ENCODE data around the gene SMURF2. TPM values are rescaled to one million over a fixed set of nuclear protein-coding genes. Genes with fewer than 3 reads are reported as not detected.

The SMURF2 gene
- total and polyA plus RNA-seq, 9 of the 15 experiments (the other 6 are each of a cell fraction or from before 2014, with no cell fraction given), result 3.8 to 22.0 (median 14.8) TPM

DNA sequence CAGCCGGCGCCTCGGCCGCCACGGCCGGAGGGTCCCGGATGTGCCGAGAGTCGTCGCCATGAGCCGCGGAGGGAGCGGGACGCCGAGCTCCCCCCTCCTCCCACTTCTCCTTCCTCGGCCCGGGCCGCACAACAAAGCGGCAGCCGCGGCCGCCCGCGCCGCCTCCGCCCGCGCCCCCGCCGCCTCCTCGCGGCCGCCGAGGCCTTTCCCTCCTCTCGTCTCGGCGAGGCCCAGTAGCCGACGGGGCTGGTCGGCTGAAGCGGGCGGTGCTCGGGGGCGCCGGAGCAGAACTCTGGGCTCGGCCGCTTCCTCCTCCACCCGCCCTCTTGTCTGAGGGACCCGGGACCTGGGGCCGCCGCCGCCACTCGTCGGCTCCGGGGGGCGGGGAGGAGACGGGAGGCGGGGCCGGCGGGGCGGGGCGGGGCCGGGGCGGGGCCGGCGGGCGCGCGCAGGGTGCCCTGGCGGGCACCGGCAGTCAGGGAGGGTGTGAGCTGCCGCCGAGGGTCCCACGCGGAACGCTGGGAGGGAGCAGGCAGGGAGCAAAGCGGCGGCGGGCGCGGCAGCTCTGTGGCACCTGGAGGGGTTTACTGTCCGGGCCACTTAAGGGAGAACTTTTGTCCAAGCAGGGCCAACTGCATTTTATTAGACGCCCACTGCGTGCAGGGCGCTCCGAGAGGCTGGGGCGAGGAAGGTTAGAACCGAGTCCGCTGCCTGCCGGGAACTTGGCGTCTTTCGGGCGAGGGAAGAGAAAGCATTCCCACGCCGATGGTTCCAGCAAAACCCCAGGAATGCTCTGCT lies at the start of gene SMURF2 (continued):
- TF ChIP-seq CTCF (IDR thresholded peaks at IDR 0.05 in 2 of 3, conservative IDR thresholded peaks at IDR 0.05 in 1 of 3; ENCODE audit: insufficient read depth in 2 of 3, low read depth in 1 of 3, low read length in 3 of 3) (no peak), ZNF217 (CRISPR knock-in tag; IDR thresholded peaks at IDR 0.05) (no peak), ZNF197 (CRISPR knock-in tag; IDR thresholded peaks at IDR 0.05; ENCODE audit: low read depth) (no peak)
- TF ChIP-seq, protein P1, sequence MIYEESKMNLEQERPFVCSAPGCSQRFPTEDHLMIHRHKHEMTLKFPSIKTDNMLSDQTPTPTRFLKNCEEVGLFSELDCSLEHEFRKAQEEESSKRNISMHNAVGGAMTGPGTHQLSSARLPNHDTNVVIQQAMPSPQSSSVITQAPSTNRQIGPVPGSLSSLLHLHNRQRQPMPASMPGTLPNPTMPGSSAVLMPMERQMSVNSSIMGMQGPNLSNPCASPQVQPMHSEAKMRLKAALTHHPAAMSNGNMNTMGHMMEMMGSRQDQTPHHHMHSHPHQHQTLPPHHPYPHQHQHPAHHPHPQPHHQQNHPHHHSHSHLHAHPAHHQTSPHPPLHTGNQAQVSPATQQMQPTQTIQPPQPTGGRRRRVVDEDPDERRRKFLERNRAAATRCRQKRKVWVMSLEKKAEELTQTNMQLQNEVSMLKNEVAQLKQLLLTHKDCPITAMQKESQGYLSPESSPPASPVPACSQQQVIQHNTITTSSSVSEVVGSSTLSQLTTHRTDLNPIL (CRISPR knock-in tag; IDR thresholded peaks at IDR 0.05), result no peak
- TF ChIP-seq, protein P2, sequence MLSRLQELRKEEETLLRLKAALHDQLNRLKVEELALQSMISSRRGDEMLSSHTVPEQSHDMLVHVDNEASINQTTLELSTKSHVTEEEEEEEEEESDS (CRISPR knock-in tag; IDR thresholded peaks at IDR 0.05), result no peak

All from K562 (cell line).